Peyer's patch (tissue), 4 donors: ENCODE results near the gene ANKRD62.

Source experiments
- POLR2A ChIP-seq, 2 donors: fragments of 450-650 bp; IDR thresholded peaks; one replicate each; pipeline ENCODE4 v1.5.1; 2017; ENCODE audit warnings: antibody characterized with exemption in 2 of 2, mild to moderate bottlenecking in 2 of 2, moderate library complexity in 2 of 2
- TF ChIP-seq, protein P1 (sequence below), 6 experiments: fragments of 450-650 bp in 4 of 6; fragments of 200-600 bp in 2 of 6; sonication (generic) in 1 of 6; IDR thresholded peaks; one replicate each; pipeline ENCODE4 v1.5.1; 2017 to 2019; ENCODE audit warnings: antibody characterized with exemption in 6 of 6, mild to moderate bottlenecking in 3 of 6, moderate library complexity in 1 of 6

DNA sequence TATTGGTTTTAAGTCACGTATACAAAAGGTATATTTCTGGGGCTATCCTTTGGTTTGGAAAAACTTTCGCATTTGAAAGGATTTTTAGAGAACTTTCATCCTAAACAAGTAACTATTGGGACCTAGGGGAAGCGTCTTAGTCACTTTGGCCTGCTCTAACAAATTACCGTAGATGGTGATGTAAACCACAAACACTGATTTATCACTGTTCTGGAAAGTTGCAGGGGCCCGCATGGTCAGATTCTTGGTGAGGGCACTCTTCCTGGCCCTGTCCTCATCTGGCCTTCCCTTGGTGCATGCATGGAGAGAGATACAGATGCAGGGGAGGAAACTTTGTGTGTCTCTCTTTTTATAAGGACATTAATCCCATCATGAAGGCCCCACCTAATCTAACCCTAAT is 49.1 kb upstream of the ANKRD62 start:
- TF ChIP-seq, protein P1, sequence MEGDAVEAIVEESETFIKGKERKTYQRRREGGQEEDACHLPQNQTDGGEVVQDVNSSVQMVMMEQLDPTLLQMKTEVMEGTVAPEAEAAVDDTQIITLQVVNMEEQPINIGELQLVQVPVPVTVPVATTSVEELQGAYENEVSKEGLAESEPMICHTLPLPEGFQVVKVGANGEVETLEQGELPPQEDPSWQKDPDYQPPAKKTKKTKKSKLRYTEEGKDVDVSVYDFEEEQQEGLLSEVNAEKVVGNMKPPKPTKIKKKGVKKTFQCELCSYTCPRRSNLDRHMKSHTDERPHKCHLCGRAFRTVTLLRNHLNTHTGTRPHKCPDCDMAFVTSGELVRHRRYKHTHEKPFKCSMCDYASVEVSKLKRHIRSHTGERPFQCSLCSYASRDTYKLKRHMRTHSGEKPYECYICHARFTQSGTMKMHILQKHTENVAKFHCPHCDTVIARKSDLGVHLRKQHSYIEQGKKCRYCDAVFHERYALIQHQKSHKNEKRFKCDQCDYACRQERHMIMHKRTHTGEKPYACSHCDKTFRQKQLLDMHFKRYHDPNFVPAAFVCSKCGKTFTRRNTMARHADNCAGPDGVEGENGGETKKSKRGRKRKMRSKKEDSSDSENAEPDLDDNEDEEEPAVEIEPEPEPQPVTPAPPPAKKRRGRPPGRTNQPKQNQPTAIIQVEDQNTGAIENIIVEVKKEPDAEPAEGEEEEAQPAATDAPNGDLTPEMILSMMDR (IDR thresholded peaks at IDR 0.05): no peak
- TF ChIP-seq POLR2A (IDR thresholded peaks at IDR 0.05): no peak
